SK-N-SH treated with all-trans-retinoic acid at 6 μM for 48 hours (cell line): ENCODE data around the gene PELI3.

Experiments
- ATAC-seq: fragments of 200-7000 bp; cut with Tn5 transposase; 3 replicates; pipeline ENCODE4 v1.9.1; 2020; ENCODE audit warnings: mild to moderate bottlenecking, moderate library complexity
- ARNTL ChIP-seq: fragments of 450-650 bp; formaldehyde crosslinking; IDR thresholded peaks from 2 replicates; pipeline ENCODE4 v1.5.0; 2020; ENCODE audit warnings: low read depth, mild to moderate bottlenecking, moderate library complexity, borderline replicate concordance
- BACH2 ChIP-seq: fragments of 250-450 bp; sonication (Bioruptor Pico); IDR thresholded peaks from 2 replicates; pipeline ENCODE4 v1.9.0; 2021; ENCODE audit warnings: mild to moderate bottlenecking, borderline replicate concordance
- CREB5 ChIP-seq: fragments of 250-450 bp; sonication (Bioruptor Pico); IDR thresholded peaks from 2 replicates; pipeline ENCODE4 v1.5.1; 2020; ENCODE audit warnings: low read depth, mild to moderate bottlenecking, moderate library complexity
- CSDC2 ChIP-seq: fragments of 250-450 bp; sonication (Bioruptor Pico); IDR thresholded peaks from 2 replicates; pipeline ENCODE4 v1.5.0; 2020; ENCODE audit warnings: mild to moderate bottlenecking, moderate library complexity
- CSRNP3 ChIP-seq: fragments of 250-450 bp; sonication (Bioruptor Pico); IDR thresholded peaks from 2 replicates; pipeline ENCODE4 v1.5.1; 2021; ENCODE audit warnings: mild to moderate bottlenecking, moderate library complexity
- GLIS3 ChIP-seq: fragments of 250-450 bp; sonication (Bioruptor Pico); IDR thresholded peaks from 2 replicates; pipeline ENCODE4 v1.5.0; 2020; ENCODE audit warnings: mild to moderate bottlenecking, moderate library complexity
- OSR1 ChIP-seq: fragments of 250-450 bp; sonication (Bioruptor Pico); IDR thresholded peaks from 2 replicates; pipeline ENCODE4 v1.8.0; 2022; ENCODE audit warnings: moderate library complexity, mild to moderate bottlenecking, inconsistent platforms
- PPARA ChIP-seq: fragments of 250-450 bp; sonication (Bioruptor Pico); IDR thresholded peaks from 2 replicates; pipeline ENCODE4 v1.5.0; 2020; ENCODE audit warnings: mild to moderate bottlenecking, borderline replicate concordance
- RARB ChIP-seq: fragments of 250-450 bp; sonication (Bioruptor Pico); IDR thresholded peaks from 2 replicates; pipeline ENCODE4 v1.8.0; 2021; ENCODE audit warnings: mild to moderate bottlenecking, moderate library complexity
- TCF4 ChIP-seq: fragments of 250-450 bp; sonication (Bioruptor Pico); IDR thresholded peaks from 2 replicates; pipeline ENCODE4 v1.8.0; 2021; ENCODE audit warnings: mild to moderate bottlenecking, moderate library complexity, borderline replicate concordance
- TSHZ2 ChIP-seq: fragments of 250-450 bp; sonication (Bioruptor Pico); IDR thresholded peaks from 2 replicates; pipeline ENCODE4 v1.5.0; 2020; ENCODE audit warnings: mild to moderate bottlenecking, moderate library complexity
- ZC3H10 ChIP-seq: fragments of 250-450 bp; sonication (Bioruptor Pico); IDR thresholded peaks from 2 replicates; pipeline ENCODE4 v1.5.1; 2021; ENCODE audit warnings: mild to moderate bottlenecking, moderate library complexity
- ZFP3 ChIP-seq: fragments of 250-450 bp; sonication (Bioruptor Pico); IDR thresholded peaks from 2 replicates; pipeline ENCODE4 v1.5.0; 2020; ENCODE audit warnings: mild to moderate bottlenecking, moderate library complexity
- ZFP30 ChIP-seq: fragments of 450-650 bp; formaldehyde crosslinking; IDR thresholded peaks from 2 replicates; pipeline ENCODE4 v1.5.0; 2022; ENCODE audit warnings: mild to moderate bottlenecking, moderate library complexity
- ZNF565 ChIP-seq: fragments of 450-650 bp; formaldehyde crosslinking; conservative IDR thresholded peaks from 2 replicates; pipeline ENCODE4 v1.5.0; 2020; ENCODE audit warnings: low read depth, mild to moderate bottlenecking, moderate library complexity
- ZNF70 ChIP-seq: fragments of 450-650 bp; formaldehyde crosslinking; IDR thresholded peaks from 2 replicates; pipeline ENCODE4 v1.5.0; 2020; ENCODE audit warnings: mild to moderate bottlenecking, moderate library complexity
- ZNF8 ChIP-seq: fragments of 450-650 bp; formaldehyde crosslinking; IDR thresholded peaks from 2 replicates; pipeline ENCODE4 v1.5.0; 2020; ENCODE audit warnings: mild to moderate bottlenecking, moderate library complexity

The PELI3 gene

GRCh38 chr11:66465373-66466224 lies 1.1 kb upstream of the PELI3 start (continued):
- no peak for TF ChIP-seq CSRNP3 (CRISPR knock-in tag)
- no peak for TF ChIP-seq PPARA
- TF ChIP-seq ZFP30 (CRISPR knock-in tag), result no peak

GRCh38 chr11:66467034-66467659 lies 442 bp downstream of the PELI3 start:
- peak; percentile 48 for ATAC-seq
- TF ChIP-seq GLIS3 (CRISPR knock-in tag) (no peak), TCF4 (CRISPR knock-in tag) (no peak), ZNF70 (CRISPR knock-in tag) (no peak), BACH2 (CRISPR knock-in tag) (no peak)
- TF ChIP-seq, all 23 proteins: peak for 0

- no peak for TF ChIP-seq TSHZ2
- no peak for TF ChIP-seq RARB (CRISPR knock-in tag)
- ATAC-seq, result no peak; the same call in 2 of the 3 replicates
These were observed 1.1 kb downstream of the PELI3 start for GRCh38 chr11:66467756-66468155.

- ATAC-seq, result no peak
- TF ChIP-seq ARNTL (CRISPR knock-in tag) (no peak), TSHZ2 (no peak), BACH2 (CRISPR knock-in tag) (no peak), ZNF8 (no peak), TCF4 (CRISPR knock-in tag) (no peak), ZC3H10 (CRISPR knock-in tag) (no peak), CSDC2 (CRISPR knock-in tag) (no peak), PPARA (no peak), RARB (CRISPR knock-in tag) (no peak), CSRNP3 (CRISPR knock-in tag) (no peak), ZNF70 (CRISPR knock-in tag) (no peak), OSR1 (CRISPR knock-in tag) (no peak), CREB5 (CRISPR knock-in tag) (no peak), ZFP3 (CRISPR knock-in tag) (no peak), GLIS3 (CRISPR knock-in tag) (no peak), ZNF565 (CRISPR knock-in tag) (no peak)
These were observed 2.0 kb downstream of the PELI3 start for GRCh38 chr11:66468691-66469090.
